Small intestine (tissue), 7 donors: ENCODE measurements around the gene PRICKLE2. TPM values are rescaled to one million over a fixed set of nuclear protein-coding genes. Genes with fewer than 3 reads are reported as not detected.

ENCODE experiments used
- DNase-seq, 2 donors: peaks; one replicate each; pipeline versions ENCODE4 v3.0.0 to v3.0.0-alpha.2; 2013
- FAIRE-seq: peaks from 2 replicates; lab custom pipeline; 2012; peaks lifted over from hg19 to GRCh38; lab: Jason Lieb, UNC
- H3K27ac ChIP-seq, 3 donors: one replicate each; pipeline ENCODE4 v1.5.1; 2013; ENCODE audit warnings: low read length in 2 of 3, mild to moderate bottlenecking in 2 of 3, control low read depth in 1 of 3, inconsistent platforms in 1 of 3, low read depth in 1 of 3, moderate library complexity in 1 of 3
- H3K27me3 ChIP-seq, 3 donors: one replicate each; pipeline ENCODE4 v1.6.1; 2013; ENCODE audit warnings: low read length in 3 of 3, inconsistent platforms in 1 of 3; ENCODE audit not compliant: control insufficient read depth in 3 of 3, insufficient read depth in 3 of 3
- H3K36me3 ChIP-seq, 3 donors: one replicate each; pipeline ENCODE4 v1.6.1; 2013; ENCODE audit warnings: low read length in 3 of 3, inconsistent platforms in 1 of 3, low read depth in 1 of 3, mild to moderate bottlenecking in 1 of 3, moderate library complexity in 1 of 3; ENCODE audit not compliant: control insufficient read depth in 3 of 3, insufficient read depth in 2 of 3
- H3K4me1 ChIP-seq, 3 donors: one replicate each; pipeline ENCODE4 v1.6.1; 2013; ENCODE audit warnings: low read length in 2 of 3, inconsistent platforms in 1 of 3, low read depth in 1 of 3, mild to moderate bottlenecking in 1 of 3, moderate library complexity in 1 of 3; ENCODE audit not compliant: control insufficient read depth in 3 of 3, insufficient read depth in 2 of 3
- H3K4me3 ChIP-seq, 3 donors: one replicate each; pipeline ENCODE4 v1.5.1; 2013; ENCODE audit warnings: low read length in 3 of 3, control low read depth in 1 of 3, inconsistent platforms in 1 of 3, low read depth in 1 of 3, mild to moderate bottlenecking in 1 of 3, moderate library complexity in 1 of 3
- H3K9me3 ChIP-seq, 2 donors: one replicate each; pipeline ENCODE4 v1.6.1; 2013; ENCODE audit warnings: low read depth in 1 of 2, low read length in 1 of 2; ENCODE audit not compliant: control insufficient read depth in 2 of 2, insufficient read depth in 1 of 2
- WGBS, 3 donors: extraction: QIAGEN DNeasy Blood & Tissue Kit; methylation state at CpG; one replicate each; pipeline ENCODE4 v1.1.7; 2013; 5-methylcytosine and 5-hydroxymethylcytosine counted together
- polyA plus RNA-seq, 4 donors: library from polyadenylated mRNA; stranded (reverse) in 3 of 4; unstranded in 1 of 4; fragments of 200-250 nt in 3 of 4; fragments of 120-200 nt in 1 of 4; gene quantifications; one replicate each; pipeline versions ENCODE4 v1.2.1 to v1.2.3, GENCODE V29; 2013
- donor health status: healthy with polysubstance abuse.
- donor health status: control.
- donor health status: control.
- donor health status: Bipolar disorder and iron deficiency.
- donor health status: healthy.

PRICKLE2 gene
- polyA plus RNA-seq, 4 donors = 0.54 to 3.7 (median 2.5) TPM; not detected in 1

DNA sequence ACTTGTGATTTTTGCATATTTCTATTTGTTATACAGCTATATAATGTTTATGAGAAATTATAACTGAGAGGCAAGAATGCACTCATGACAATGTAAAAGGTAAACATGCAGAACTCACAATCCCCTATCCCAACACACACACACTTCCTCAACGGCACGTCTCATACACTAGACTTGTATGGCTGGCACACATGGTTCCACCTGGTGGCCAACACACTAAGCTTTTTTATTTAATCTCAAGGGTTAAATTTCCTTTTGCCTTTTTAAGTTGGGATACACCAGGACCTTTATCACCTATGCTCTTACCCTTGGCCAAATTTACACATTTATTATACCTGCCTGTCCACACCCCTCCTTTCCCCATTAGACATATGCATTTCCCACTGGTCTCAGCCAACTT is 113.4 kb downstream of the PRICKLE2 start:
- WGBS, 3 donors = 38 to 59% (median 48%) methylated on average over 2 of the region's 2 CpGs
- FAIRE-seq (no peak), DNase-seq (no peak)
- no peak overlapping the region for H3K27ac ChIP-seq
- H3K4me1 ChIP-seq = peaks cover 0 to 7% (median 0%) of the 10 kb centered on the region in 3 donors
- no peaks in the 10 kb centered on the region for H3K9me3 ChIP-seq
- H3K4me3 ChIP-seq = no peak overlapping the region
- H3K36me3 ChIP-seq = peaks cover 0 to 3% (median 0%) of the 10 kb centered on the region in 3 donors
- no peaks in the 10 kb centered on the region for H3K27me3 ChIP-seq

DNA sequence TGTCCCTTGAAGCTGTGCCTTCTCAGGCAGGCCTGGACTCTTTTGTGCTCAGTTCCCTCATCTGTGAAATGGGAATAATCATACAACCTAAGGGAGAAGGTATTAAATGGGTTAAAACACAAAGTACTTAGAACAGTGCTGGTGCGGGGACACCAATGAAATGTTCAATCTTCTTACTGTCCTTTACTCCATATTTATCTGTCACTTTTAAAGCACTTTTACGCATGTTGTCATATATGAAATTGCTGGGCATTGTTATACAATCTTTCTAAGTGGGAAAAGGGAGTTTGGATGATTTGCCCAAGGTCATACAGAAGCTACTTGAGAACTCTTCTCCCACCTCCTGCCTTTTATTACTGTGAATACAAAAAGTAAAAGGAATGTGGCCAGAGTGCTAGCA is 114.2 kb downstream of the PRICKLE2 start:
- Histone ChIP-seq H3K9me3 (no peaks in the 10 kb centered on the region), H3K27ac (no peak overlapping the region), H3K36me3 (peaks cover 0 to 3% (median 0%) of the 10 kb centered on the region in 3 donors), H3K27me3 (no peaks in the 10 kb centered on the region), H3K4me1 (peaks cover 0 to 7% (median 0%) of the 10 kb centered on the region in 3 donors), H3K4me3 (no peak overlapping the region)
- 89 to 92% (median 90%) methylated on average over 2 of the region's 2 CpGs for WGBS, 3 donors
- no peak for FAIRE-seq
- no peak for DNase-seq

DNA sequence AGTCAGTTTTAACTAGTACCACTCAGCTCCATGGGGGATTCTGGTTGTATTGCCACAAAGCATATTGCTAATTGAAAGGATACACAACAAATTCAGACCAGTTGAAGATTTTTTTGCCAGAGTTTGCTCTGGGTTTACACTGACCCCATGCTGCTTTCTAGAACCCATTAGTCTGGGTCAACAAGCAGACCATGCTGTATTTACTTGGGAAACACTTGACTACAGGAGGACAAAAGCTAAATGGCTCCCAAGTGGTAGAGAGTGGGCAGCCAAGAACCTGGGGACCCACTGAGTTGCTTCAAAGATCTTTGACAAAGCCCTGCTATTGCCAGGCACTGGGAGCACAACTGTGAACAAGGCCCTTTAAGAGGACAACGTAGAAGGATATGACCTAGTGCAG is 115.2 kb downstream of the PRICKLE2 start:
- no peak overlapping the region for H3K4me3 ChIP-seq
- H3K36me3 ChIP-seq = peaks cover 0 to 3% (median 0%) of the 10 kb centered on the region in 3 donors
- no peak for DNase-seq
- no peaks in the 10 kb centered on the region for H3K9me3 ChIP-seq
- H3K4me1 ChIP-seq = peaks cover 0 to 7% (median 0%) of the 10 kb centered on the region in 3 donors
- H3K27ac ChIP-seq = no peak overlapping the region
- no peak for FAIRE-seq
- no peaks in the 10 kb centered on the region for H3K27me3 ChIP-seq
- 0 to 44% (median 0%) methylated on average over 1 of the region's 1 CpG for WGBS, 3 donors

DNA sequence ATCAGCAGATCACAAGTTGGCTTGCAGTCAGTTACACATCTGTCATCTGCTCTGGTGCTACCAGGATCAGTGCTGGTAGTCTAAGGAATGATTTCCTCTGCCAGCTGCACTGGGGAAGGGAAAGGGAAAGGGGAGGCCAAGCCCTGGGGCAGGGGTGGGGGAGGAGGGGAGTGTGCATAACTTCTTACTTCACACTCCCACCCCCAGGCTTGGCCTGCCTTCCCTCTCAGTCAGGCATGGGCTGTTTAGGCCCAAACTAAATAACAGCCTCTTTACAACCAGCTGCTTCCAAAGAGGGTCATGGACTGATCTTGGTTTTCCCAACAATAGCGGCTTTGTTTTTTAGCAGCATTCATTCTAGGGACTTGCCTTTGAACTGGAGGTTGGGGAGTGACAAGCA is 115.8 kb downstream of the PRICKLE2 start:
- Histone ChIP-seq H3K4me1 (peaks cover 0 to 7% (median 0%) of the 10 kb centered on the region in 3 donors), H3K36me3 (peaks cover 0 to 3% (median 0%) of the 10 kb centered on the region in 3 donors), H3K27me3 (no peaks in the 10 kb centered on the region), H3K27ac (peak overlapping the region in 2 of 3 donors; percentile 13 to 22), H3K4me3 (no peak overlapping the region), H3K9me3 (no peaks in the 10 kb centered on the region)
- FAIRE-seq = no peak
- peak; percentile 16 to 72 for DNase-seq
- WGBS, 3 donors = 18 to 63% (median 28%) methylated on average over 1 of the region's 1 CpG

DNA sequence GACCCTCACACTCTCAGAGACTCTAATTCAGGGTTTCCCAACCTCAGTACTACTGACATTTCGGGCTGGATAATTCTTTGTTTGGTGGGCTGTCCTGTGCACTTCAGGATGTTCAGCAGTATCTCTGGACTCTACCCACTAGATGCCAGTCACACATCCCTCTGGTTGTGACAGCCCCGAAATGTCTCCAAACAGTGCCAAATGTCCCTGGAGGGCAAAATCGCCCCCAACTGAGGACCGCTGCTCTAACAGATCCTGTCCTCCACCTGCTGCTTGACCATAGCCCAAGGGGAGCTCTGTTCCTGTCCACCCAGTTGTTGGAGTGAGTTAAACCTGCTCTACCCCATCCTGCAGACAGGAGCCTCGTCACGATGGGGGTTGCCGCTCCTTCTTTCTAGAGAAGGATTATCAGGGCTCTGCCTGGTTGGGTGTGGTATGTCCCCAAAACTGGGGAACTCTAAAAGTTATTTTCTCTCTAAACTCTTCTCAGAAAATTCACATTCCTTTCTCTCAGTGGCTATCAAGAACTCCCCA is 116.4 kb downstream of the PRICKLE2 start:
- Histone ChIP-seq H3K4me1 (peaks cover 0 to 7% (median 0%) of the 10 kb centered on the region in 3 donors), H3K27ac (peak overlapping the region in 1 of 3 donors; percentile 13)
- no peak for FAIRE-seq

DNA sequence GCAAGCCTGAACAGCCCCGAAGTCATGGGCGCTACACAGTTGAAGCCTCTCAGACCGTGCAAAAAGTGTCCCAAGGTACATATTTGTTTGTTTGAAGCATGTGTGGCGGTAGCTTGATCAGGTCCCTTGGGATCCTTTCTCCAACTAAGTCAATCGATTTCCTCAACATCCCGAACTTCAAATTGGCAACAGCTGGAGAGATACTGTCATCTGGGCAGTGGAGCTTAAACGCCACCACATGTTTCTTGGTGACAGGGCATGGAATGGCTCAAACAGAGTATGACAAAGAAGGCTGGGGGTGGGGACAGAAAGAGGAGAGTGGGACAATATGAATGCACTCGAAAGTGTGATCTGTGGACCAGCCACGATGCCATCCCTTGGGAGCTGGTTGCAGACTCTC is 117.0 kb downstream of the PRICKLE2 start:
- 86 to 93% (median 87%) methylated on average over 9 of the region's 9 CpGs for WGBS, 3 donors
- peaks cover 0 to under 1% (median 0%) of the 10 kb centered on the region in 3 donors for H3K36me3 ChIP-seq
- peaks cover 0 to 7% (median 0%) of the 10 kb centered on the region in 3 donors for H3K4me1 ChIP-seq
- no peaks in the 10 kb centered on the region for H3K27me3 ChIP-seq
- FAIRE-seq (no peak), DNase-seq (no peak)
- H3K27ac ChIP-seq = no peak overlapping the region
- H3K9me3 ChIP-seq = no peaks in the 10 kb centered on the region
- H3K4me3 ChIP-seq = no peak overlapping the region

More for the DNA sequence above, 116.4 kb downstream of the PRICKLE2 start:
- DNase-seq = no peak
- Histone ChIP-seq H3K9me3 (no peaks in the 10 kb centered on the region), H3K4me3 (no peak overlapping the region), H3K36me3 (peaks cover 0 to 3% (median 0%) of the 10 kb centered on the region in 3 donors), H3K27me3 (no peaks in the 10 kb centered on the region)
- 73 to 88% (median 78%) methylated on average over 7 of the region's 7 CpGs for WGBS, 3 donors

DNA sequence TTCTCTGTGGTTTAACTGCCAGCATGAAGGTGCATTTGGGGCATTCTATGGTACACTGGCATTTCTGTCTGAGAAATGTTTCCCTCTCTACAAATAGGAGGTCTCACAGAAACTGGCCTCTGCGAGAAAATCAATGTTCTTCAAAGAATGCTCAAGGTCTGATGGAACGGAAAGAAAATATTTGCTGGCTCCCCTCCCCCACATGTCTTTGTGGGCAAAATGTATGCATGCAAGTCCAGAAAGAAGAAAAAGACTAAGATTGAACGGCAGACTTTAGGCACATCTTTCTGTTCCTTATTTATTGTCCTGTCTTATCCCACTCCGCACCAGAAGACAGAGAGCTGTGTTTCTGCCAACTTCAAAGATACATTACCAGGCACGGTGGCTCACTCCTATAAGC is 118.1 kb downstream of the PRICKLE2 start:
- Histone ChIP-seq H3K4me3 (no peak overlapping the region), H3K36me3 (no peaks in the 10 kb centered on the region), H3K27ac (no peak overlapping the region), H3K27me3 (no peaks in the 10 kb centered on the region), H3K9me3 (no peaks in the 10 kb centered on the region), H3K4me1 (peaks cover 0 to 7% (median 0%) of the 10 kb centered on the region in 3 donors)
- DNase-seq (no peak), FAIRE-seq (no peak)
- 77 to 92% (median 83%) methylated on average over 5 of the region's 5 CpGs for WGBS, 3 donors

DNA sequence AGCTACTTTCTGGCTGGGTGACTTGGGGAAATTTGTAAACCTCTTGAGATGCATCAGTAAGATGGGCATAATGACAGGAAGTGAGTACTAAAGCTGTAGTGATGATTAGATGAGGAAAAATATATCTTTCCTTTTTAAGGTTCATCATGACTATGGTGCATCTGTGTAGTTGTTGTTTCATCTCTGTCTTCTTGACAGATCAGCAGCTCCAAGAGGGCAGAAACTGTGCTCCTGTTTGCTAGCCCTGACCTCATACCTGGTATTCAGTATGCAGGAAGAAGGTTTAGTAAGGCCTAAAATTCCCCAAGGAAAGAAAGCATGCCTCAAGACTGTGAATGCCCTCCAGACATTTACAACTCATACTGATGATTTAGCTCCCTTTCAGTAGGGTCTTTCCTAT is 119.5 kb downstream of the PRICKLE2 start:
- FAIRE-seq (no peak), DNase-seq (no peak)
- H3K27me3 ChIP-seq = no peaks in the 10 kb centered on the region
- no peaks in the 10 kb centered on the region for H3K9me3 ChIP-seq
- peaks cover 0 to 7% (median 0%) of the 10 kb centered on the region in 3 donors for H3K4me1 ChIP-seq
- no peak overlapping the region for H3K4me3 ChIP-seq
- no peaks in the 10 kb centered on the region for H3K36me3 ChIP-seq
- no peak overlapping the region for H3K27ac ChIP-seq

DNA sequence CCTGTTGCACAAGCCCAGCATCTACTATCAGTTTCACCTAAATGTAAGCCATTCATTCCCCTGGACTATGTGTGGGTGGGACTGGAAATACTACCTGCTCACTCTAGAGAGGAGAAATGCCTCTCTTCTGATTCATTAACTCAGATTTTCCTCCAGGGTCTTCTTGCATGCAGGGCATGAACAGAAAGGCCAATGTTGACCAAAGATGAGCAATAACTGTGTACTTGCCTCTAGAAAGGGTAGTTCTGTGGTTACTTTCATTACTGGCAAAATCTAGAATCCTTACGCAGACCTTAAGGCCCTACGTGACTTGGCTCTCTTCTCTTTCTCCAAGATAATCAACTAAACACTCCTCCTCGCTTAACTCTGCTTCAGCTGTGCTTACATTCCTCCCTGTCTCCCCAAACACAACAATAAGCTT is 120.6 kb downstream of the PRICKLE2 start:
- Histone ChIP-seq H3K9me3 (no peaks in the 10 kb centered on the region), H3K27me3 (no peaks in the 10 kb centered on the region), H3K4me1 (peaks cover 0 to 7% (median 0%) of the 10 kb centered on the region in 3 donors), H3K4me3 (no peak overlapping the region), H3K36me3 (no peaks in the 10 kb centered on the region), H3K27ac (no peak overlapping the region)
- peak in 1 of 2 donors; percentile 18 for DNase-seq
- no peak for FAIRE-seq
- 81 to 83% (median 83%) methylated on average over 3 of the region's 3 CpGs for WGBS, 3 donors
